Ishikawa (cell line): ENCODE data around the gene POU4F1.

Experiments
- CREB1 ChIP-seq: IDR thresholded peaks from 2 replicates; pipeline ENCODE4 v1.6.1; 2012; ENCODE audit warnings: low read depth
- EGR1 ChIP-seq: IDR thresholded peaks from 2 replicates; pipeline ENCODE4 v1.6.1; 2012
- EP300 ChIP-seq: IDR thresholded peaks from 2 replicates; pipeline ENCODE4 v1.6.1; 2012; ENCODE audit warnings: borderline replicate concordance
- FOXM1 ChIP-seq: IDR thresholded peaks from 2 replicates; pipeline ENCODE4 v1.6.1; 2012; ENCODE audit warnings: low read depth, borderline replicate concordance
- NFIC ChIP-seq: IDR thresholded peaks from 2 replicates; pipeline ENCODE4 v1.6.1; 2012
- RAD21 ChIP-seq: IDR thresholded peaks from 2 replicates; pipeline ENCODE4 v1.6.1; 2012; ENCODE audit warnings: low read depth
- TAF1 ChIP-seq: IDR thresholded peaks from 2 replicates; pipeline ENCODE4 v1.6.1; 2012; ENCODE audit warnings: low read depth, mild to moderate bottlenecking
- TCF12 ChIP-seq: IDR thresholded peaks from 2 replicates; pipeline ENCODE4 v1.6.1; 2012; ENCODE audit warnings: low read depth
- TEAD4 ChIP-seq: IDR thresholded peaks from 2 replicates; pipeline ENCODE4 v1.6.1; 2012
- YY1 ChIP-seq: IDR thresholded peaks from 2 replicates; pipeline ENCODE4 v1.6.1; 2012; ENCODE audit warnings: low read depth
- ZBTB7A ChIP-seq: IDR thresholded peaks from 2 replicates; pipeline ENCODE4 v1.6.1; 2012; ENCODE audit warnings: low read depth
- TF ChIP-seq, protein P1 (sequence below): IDR thresholded peaks from 2 replicates; pipeline ENCODE4 v1.6.1; 2012
- TF ChIP-seq, protein P2 (sequence below): IDR thresholded peaks from 2 replicates; pipeline ENCODE4 v1.6.1; 2012; ENCODE audit warnings: low read depth, mild to moderate bottlenecking
- TF ChIP-seq, protein P3 (sequence below): IDR thresholded peaks from 2 replicates; pipeline ENCODE4 v1.6.1; 2012

Gene POU4F1

DNA sequence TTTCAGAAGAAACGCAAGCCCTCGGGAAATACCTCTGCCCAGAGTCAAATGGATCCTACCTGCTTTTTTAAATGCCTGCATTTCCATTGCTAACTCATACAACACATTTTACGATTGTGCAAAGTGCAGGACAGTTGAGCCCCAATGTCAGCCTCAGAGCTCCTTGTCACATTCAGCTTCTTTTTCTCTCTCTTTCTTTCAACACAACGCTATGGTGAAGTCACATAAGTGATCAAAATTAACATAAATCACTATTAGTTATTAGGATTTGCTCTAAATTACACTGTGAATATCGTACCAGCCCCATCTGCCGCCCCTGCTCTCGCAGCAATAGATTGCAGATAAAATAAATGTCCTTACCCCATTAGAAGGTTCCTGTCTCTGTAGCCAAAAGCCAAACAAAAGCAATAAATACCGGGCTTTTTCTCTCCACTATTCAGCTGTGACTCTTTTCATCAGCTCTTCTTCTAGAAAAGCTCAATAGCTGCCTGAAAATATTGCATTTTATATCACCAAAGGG, 8.8 kb downstream of the POU4F1 start:
- TF ChIP-seq RAD21 (no peak), FOXM1 (no peak), TAF1 (no peak), TEAD4 (no peak), TCF12 (no peak), ZBTB7A (no peak), CREB1 (no peak), EGR1 (no peak), EP300 (no peak)
- TF ChIP-seq, protein P1, sequence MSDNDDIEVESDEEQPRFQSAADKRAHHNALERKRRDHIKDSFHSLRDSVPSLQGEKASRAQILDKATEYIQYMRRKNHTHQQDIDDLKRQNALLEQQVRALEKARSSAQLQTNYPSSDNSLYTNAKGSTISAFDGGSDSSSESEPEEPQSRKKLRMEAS, result no peak

DNA sequence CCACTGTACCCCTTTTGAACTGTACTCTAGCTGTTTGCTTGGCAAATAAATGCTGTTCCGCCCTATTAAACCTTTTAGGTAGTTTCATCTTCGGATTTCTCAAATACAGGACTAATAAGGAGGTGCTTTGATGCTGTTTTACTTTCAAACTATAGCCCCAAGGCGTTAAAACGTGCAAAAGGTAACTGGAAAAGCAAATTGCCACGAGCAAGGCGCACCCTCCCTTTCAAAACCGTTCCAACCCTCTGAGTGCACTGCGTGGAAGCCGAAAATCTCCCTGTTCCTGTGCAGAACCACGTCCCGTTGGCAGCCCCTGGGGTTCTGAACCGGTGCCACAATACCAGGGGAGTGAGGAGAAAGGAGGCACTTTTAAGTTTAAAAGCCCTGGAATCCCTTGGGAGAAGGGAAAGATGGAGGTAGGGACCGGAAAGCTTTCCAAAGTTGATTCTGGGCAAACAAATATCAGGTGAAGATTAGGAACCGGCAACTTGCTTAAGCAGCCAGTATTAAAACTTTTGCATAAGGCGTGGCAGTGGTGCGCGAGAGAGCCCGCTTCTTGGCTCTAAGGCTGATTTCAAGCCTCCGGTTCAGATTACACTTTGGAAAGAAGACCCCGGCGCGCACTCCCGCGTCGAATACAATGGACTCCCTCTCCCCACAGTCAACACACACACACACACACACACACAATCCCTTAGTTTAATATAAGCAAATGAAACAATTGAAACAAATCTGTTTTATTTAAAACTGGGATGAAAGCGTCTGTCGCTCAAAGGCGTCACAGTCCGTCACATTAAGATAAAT, 9.5 kb downstream of the POU4F1 start:
- TF ChIP-seq RAD21, result no peak
- TF ChIP-seq NFIC, result no peak
- TF ChIP-seq, protein P2, sequence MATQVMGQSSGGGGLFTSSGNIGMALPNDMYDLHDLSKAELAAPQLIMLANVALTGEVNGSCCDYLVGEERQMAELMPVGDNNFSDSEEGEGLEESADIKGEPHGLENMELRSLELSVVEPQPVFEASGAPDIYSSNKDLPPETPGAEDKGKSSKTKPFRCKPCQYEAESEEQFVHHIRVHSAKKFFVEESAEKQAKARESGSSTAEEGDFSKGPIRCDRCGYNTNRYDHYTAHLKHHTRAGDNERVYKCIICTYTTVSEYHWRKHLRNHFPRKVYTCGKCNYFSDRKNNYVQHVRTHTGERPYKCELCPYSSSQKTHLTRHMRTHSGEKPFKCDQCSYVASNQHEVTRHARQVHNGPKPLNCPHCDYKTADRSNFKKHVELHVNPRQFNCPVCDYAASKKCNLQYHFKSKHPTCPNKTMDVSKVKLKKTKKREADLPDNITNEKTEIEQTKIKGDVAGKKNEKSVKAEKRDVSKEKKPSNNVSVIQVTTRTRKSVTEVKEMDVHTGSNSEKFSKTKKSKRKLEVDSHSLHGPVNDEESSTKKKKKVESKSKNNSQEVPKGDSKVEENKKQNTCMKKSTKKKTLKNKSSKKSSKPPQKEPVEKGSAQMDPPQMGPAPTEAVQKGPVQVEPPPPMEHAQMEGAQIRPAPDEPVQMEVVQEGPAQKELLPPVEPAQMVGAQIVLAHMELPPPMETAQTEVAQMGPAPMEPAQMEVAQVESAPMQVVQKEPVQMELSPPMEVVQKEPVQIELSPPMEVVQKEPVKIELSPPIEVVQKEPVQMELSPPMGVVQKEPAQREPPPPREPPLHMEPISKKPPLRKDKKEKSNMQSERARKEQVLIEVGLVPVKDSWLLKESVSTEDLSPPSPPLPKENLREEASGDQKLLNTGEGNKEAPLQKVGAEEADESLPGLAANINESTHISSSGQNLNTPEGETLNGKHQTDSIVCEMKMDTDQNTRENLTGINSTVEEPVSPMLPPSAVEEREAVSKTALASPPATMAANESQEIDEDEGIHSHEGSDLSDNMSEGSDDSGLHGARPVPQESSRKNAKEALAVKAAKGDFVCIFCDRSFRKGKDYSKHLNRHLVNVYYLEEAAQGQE, result no peak
- TF ChIP-seq ZBTB7A, result no peak

DNA sequence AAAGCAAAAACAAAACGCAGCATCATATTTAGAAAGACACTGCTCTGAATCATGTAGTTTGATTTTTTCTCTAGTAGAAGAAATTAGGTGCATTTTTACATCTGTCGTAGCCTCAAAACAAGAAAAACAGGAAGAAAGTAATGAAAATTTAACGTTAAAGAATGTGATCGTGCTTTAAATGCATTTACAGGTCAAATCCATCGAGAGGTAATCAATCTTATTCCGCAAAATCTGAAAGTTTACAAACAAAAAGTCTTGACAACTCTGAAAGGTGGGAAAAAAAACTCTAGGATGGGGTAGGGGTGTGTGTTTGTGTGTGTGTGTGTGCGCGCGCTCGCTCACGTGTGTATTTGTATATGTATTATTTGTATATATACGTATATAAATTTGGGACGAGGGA, 10.2 kb downstream of the POU4F1 start:
- TF ChIP-seq ZBTB7A (no peak), NFIC (no peak), YY1 (no peak), CREB1 (no peak), TAF1 (no peak), TEAD4 (no peak), RAD21 (no peak)
- TF ChIP-seq, protein P3, sequence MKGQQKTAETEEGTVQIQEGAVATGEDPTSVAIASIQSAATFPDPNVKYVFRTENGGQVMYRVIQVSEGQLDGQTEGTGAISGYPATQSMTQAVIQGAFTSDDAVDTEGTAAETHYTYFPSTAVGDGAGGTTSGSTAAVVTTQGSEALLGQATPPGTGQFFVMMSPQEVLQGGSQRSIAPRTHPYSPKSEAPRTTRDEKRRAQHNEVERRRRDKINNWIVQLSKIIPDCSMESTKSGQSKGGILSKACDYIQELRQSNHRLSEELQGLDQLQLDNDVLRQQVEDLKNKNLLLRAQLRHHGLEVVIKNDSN, result no peak
- TF ChIP-seq, protein P1, result no peak

DNA sequence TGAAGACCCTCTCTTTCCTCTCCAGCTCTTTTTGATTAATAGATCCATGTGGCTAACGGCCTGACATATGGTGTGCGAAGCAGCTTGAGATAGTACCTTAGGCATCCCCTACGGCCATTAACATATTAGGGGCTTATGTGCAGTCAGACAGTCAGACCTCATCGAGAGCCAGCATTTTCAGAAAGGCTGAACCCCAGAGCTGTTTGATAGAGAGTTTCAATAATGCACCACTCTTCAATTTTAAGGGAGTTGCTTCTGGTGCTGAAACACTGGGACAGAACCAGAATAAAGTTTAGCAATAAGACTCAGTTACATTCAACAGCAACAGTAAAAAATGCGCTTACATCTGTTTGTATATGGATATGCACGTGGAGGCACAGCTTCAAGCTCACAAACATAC, 10.8 kb downstream of the POU4F1 start:
- no peak for TF ChIP-seq RAD21
- TF ChIP-seq ZBTB7A, result no peak
- TF ChIP-seq FOXM1, result no peak

DNA sequence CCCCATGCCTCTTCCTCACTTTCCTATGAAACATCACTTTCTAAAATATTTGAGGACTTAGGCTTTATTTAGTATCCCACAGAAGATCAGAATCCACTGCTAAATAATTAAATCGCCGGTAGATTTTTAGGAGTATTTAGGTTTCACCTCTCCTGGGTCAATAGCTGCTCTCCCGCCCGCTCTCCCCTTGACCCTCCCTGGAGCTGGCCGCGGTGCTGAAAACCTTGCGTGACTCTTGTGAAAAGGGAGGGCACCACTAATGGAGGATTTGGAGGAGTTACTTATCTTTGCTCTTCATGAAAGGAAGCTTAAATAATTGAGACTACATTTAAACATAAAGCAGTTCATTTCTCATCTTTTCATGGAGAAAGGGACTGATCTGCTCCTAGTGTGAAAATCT, 14.1 kb downstream of the POU4F1 start:
- TF ChIP-seq, protein P2, result peak; percentile 94
- TF ChIP-seq TAF1, result no peak

DNA sequence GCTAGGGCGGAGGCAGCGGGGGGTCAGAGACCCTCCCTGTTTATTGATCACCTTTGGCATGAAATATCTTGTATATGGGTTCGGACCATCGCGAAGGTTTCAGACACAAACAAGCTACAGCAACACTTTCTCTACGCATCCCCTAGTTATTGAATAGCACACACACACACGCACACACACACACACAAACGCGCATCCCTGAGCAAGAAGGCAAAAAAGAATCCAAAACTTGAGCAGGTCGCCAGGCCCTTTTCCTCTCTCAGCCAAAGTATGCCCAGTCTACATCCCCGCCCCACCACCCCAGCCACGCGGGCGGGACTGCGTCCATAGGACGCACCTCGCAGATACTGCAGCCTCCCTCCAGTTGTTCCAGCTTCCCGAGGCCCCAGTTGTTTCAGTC, 16.0 kb downstream of the POU4F1 start:
- TF ChIP-seq, protein P3, result no peak
- no peak for TF ChIP-seq FOXM1
- TF ChIP-seq TAF1, result no peak
- no peak for TF ChIP-seq TCF12
- no peak for TF ChIP-seq CREB1
- TF ChIP-seq RAD21, result no peak
- TF ChIP-seq, protein P2, result no peak
- TF ChIP-seq EGR1, result no peak
- no peak for TF ChIP-seq EP300
